Stimulated activated memory B cell treated with anti-CD40 and anti-IgM and Interleukin-4, amounts not matched to agents 10 μg/mL and 1 μg/mL and 100 μg/mL, for 72 hours (primary cell): Measurements from ENCODE around the gene KLK4.

Experiments
- ATAC-seq: fragments of 150-1000 bp; cut with Tn5 transposase; 2 replicates; pipeline ENCODE4 v1.10.0; 2021
- H3K27ac Mint-ChIP-seq: one replicate; pipeline ENCODE4 v1.8.0; 2022; ENCODE audit warnings: mild to moderate bottlenecking, mixed read lengths
- H3K27me3 Mint-ChIP-seq: one replicate; pipeline ENCODE4 v1.8.0; 2022; ENCODE audit warnings: mixed read lengths
- H3K36me3 Mint-ChIP-seq: one replicate; pipeline ENCODE4 v1.8.0; 2022; ENCODE audit warnings: mixed read lengths
- H3K4me1 Mint-ChIP-seq: one replicate; pipeline ENCODE4 v1.8.0; 2022; ENCODE audit warnings: mixed read lengths
- H3K4me3 Mint-ChIP-seq: one replicate; pipeline ENCODE4 v1.8.0; 2022; ENCODE audit warnings: mild to moderate bottlenecking, moderate library complexity, mixed read lengths
- H3K9me3 Mint-ChIP-seq: one replicate; pipeline ENCODE4 v1.8.0; 2022; ENCODE audit warnings: mixed read lengths

The KLK4 gene

GRCh38 chr19:50911206-50912101, at the start of gene KLK4:
KLK4 (minus strand) TSS chr19:50911395; CDS start chr19:50910738, 657 bp downstream.
- Mint-ChIP-seq H3K4me3 (no peak within 1 kb of the TSS), H3K27ac (no peak within 1 kb of the TSS), H3K4me1 (peaks cover 17% of the 10 kb centered on the region), H3K27me3 (no peaks in the 10 kb centered on the region), H3K36me3 (no peaks in the 10 kb centered on the region), H3K9me3 (no peaks in the 10 kb centered on the region)
- ATAC-seq: no peak

GRCh38 chr19:50959731-50960500, 48.7 kb upstream of the KLK4 start:
- no peak overlapping the region for H3K27ac Mint-ChIP-seq
- H3K27me3 Mint-ChIP-seq: peaks cover 58% of the 10 kb centered on the region
- no peak for ATAC-seq
- no peak overlapping the region for H3K4me3 Mint-ChIP-seq
- H3K4me1 Mint-ChIP-seq: no peaks in the 10 kb centered on the region
- peaks cover 10% of the 10 kb centered on the region for H3K36me3 Mint-ChIP-seq
- H3K9me3 Mint-ChIP-seq: peaks cover 33% of the 10 kb centered on the region

GRCh38 chr19:50957587-50957986, 46.4 kb upstream of the KLK4 start:
- Mint-ChIP-seq H3K4me3 (no peak overlapping the region), H3K4me1 (no peaks in the 10 kb centered on the region), H3K9me3 (peaks cover 22% of the 10 kb centered on the region), H3K27me3 (peaks cover 59% of the 10 kb centered on the region), H3K27ac (no peak overlapping the region), H3K36me3 (peaks cover 8% of the 10 kb centered on the region)
- no peak for ATAC-seq

GRCh38 chr19:50952910-50953309, 41.7 kb upstream of the KLK4 start, which contains the start of gene KLK5:
KLK5 (minus strand) TSS chr19:50953038; CDS start chr19:50952657, 381 bp downstream.
- H3K36me3 Mint-ChIP-seq: no peaks in the 10 kb centered on the region
- H3K9me3 Mint-ChIP-seq: peaks cover 4% of the 10 kb centered on the region
- H3K27ac Mint-ChIP-seq: no peak within 1 kb of the TSS
- no peaks in the 10 kb centered on the region for H3K4me1 Mint-ChIP-seq
- peak; percentile 8 for ATAC-seq
- H3K27me3 Mint-ChIP-seq: peaks cover 61% of the 10 kb centered on the region
- H3K4me3 Mint-ChIP-seq: no peak within 1 kb of the TSS

GRCh38 chr19:50949861-50950260, 38.7 kb upstream of the KLK4 start:
- Mint-ChIP-seq H3K4me1 (no peaks in the 10 kb centered on the region), H3K36me3 (no peaks in the 10 kb centered on the region), H3K4me3 (no peak overlapping the region), H3K27me3 (peaks cover 68% of the 10 kb centered on the region), H3K27ac (no peak overlapping the region), H3K9me3 (peaks cover 10% of the 10 kb centered on the region)
- ATAC-seq: no peak

GRCh38 chr19:50947123-50947522, 35.9 kb upstream of the KLK4 start:
- H3K4me1 Mint-ChIP-seq: no peaks in the 10 kb centered on the region
- peaks cover 72% of the 10 kb centered on the region for H3K27me3 Mint-ChIP-seq
- peaks cover 9% of the 10 kb centered on the region for H3K36me3 Mint-ChIP-seq
- H3K4me3 Mint-ChIP-seq: no peak overlapping the region
- ATAC-seq: no peak
- H3K9me3 Mint-ChIP-seq: peaks cover 20% of the 10 kb centered on the region
- H3K27ac Mint-ChIP-seq: no peak overlapping the region

GRCh38 chr19:50944795-50945194, 33.6 kb upstream of the KLK4 start:
- ATAC-seq: no peak
- Mint-ChIP-seq H3K36me3 (peaks cover 10% of the 10 kb centered on the region), H3K9me3 (peaks cover 21% of the 10 kb centered on the region), H3K27me3 (peaks cover 64% of the 10 kb centered on the region), H3K4me1 (no peaks in the 10 kb centered on the region), H3K27ac (no peak overlapping the region), H3K4me3 (no peak overlapping the region)

- no peak for ATAC-seq
- Mint-ChIP-seq H3K9me3 (peaks cover 21% of the 10 kb centered on the region), H3K4me1 (no peaks in the 10 kb centered on the region), H3K36me3 (peaks cover 10% of the 10 kb centered on the region), H3K27ac (no peak overlapping the region), H3K27me3 (peaks cover 48% of the 10 kb centered on the region), H3K4me3 (no peak overlapping the region)
Measured at GRCh38 chr19:50943074-50943828, 32.1 kb upstream of the KLK4 start.

GRCh38 chr19:50939596-50939995, 28.4 kb upstream of the KLK4 start:
- peaks cover 15% of the 10 kb centered on the region for H3K9me3 Mint-ChIP-seq
- H3K4me1 Mint-ChIP-seq: no peaks in the 10 kb centered on the region
- H3K36me3 Mint-ChIP-seq: peaks cover 10% of the 10 kb centered on the region
- ATAC-seq: no peak
- H3K4me3 Mint-ChIP-seq: no peak overlapping the region
- H3K27me3 Mint-ChIP-seq: peaks cover 65% of the 10 kb centered on the region
- no peak overlapping the region for H3K27ac Mint-ChIP-seq

- Mint-ChIP-seq H3K4me1 (no peaks in the 10 kb centered on the region), H3K27me3 (peaks cover 78% of the 10 kb centered on the region), H3K27ac (no peak overlapping the region), H3K9me3 (no peaks in the 10 kb centered on the region), H3K4me3 (no peak overlapping the region), H3K36me3 (no peaks in the 10 kb centered on the region)
- no peak for ATAC-seq
Measured at GRCh38 chr19:50933640-50934039, 22.4 kb upstream of the KLK4 start.

- Mint-ChIP-seq H3K27ac (no peak overlapping the region), H3K4me1 (no peaks in the 10 kb centered on the region), H3K36me3 (no peaks in the 10 kb centered on the region), H3K4me3 (no peak overlapping the region), H3K27me3 (peaks cover 83% of the 10 kb centered on the region), H3K9me3 (no peaks in the 10 kb centered on the region)
- no peak for ATAC-seq
Measured at GRCh38 chr19:50932690-50933083, 21.5 kb upstream of the KLK4 start.

GRCh38 chr19:50932018-50932689, 21.0 kb upstream of the KLK4 start:
- Mint-ChIP-seq H3K27ac (no peak overlapping the region), H3K4me1 (no peaks in the 10 kb centered on the region), H3K9me3 (no peaks in the 10 kb centered on the region), H3K27me3 (peaks cover 83% of the 10 kb centered on the region), H3K4me3 (no peak overlapping the region), H3K36me3 (no peaks in the 10 kb centered on the region)
- no peak for ATAC-seq

- no peak overlapping the region for H3K27ac Mint-ChIP-seq
- H3K9me3 Mint-ChIP-seq: no peaks in the 10 kb centered on the region
- H3K27me3 Mint-ChIP-seq: peaks cover 72% of the 10 kb centered on the region
- no peak overlapping the region for H3K4me3 Mint-ChIP-seq
- H3K4me1 Mint-ChIP-seq: no peaks in the 10 kb centered on the region
- no peak for ATAC-seq
- H3K36me3 Mint-ChIP-seq: no peaks in the 10 kb centered on the region
Measured at GRCh38 chr19:50931023-50931422, 19.8 kb upstream of the KLK4 start.

- no peak for ATAC-seq
- no peak overlapping the region for H3K27ac Mint-ChIP-seq
- no peaks in the 10 kb centered on the region for H3K4me1 Mint-ChIP-seq
- H3K9me3 Mint-ChIP-seq: no peaks in the 10 kb centered on the region
- H3K36me3 Mint-ChIP-seq: no peaks in the 10 kb centered on the region
- no peak overlapping the region for H3K4me3 Mint-ChIP-seq
- H3K27me3 Mint-ChIP-seq: peaks cover 54% of the 10 kb centered on the region
Measured at GRCh38 chr19:50928831-50929230, 17.6 kb upstream of the KLK4 start.

GRCh38 chr19:50926144-50926543, 14.9 kb upstream of the KLK4 start:
- no peaks in the 10 kb centered on the region for H3K9me3 Mint-ChIP-seq
- H3K4me3 Mint-ChIP-seq: no peak overlapping the region
- ATAC-seq: no peak
- peaks cover 11% of the 10 kb centered on the region for H3K4me1 Mint-ChIP-seq
- H3K36me3 Mint-ChIP-seq: no peaks in the 10 kb centered on the region
- H3K27me3 Mint-ChIP-seq: peaks cover 41% of the 10 kb centered on the region
- H3K27ac Mint-ChIP-seq: no peak overlapping the region
